Heart left ventricle (tissue), 13 donors: ENCODE data around the gene NLRC3.

Experiments used
- POLR2A ChIP-seq, 2 donors: fragments of 450-650 bp; IDR thresholded peaks; one replicate each; pipeline ENCODE4 v1.6.1; 2017; ENCODE audit warnings: antibody characterized with exemption in 2 of 2, mild to moderate bottlenecking in 2 of 2, moderate library complexity in 2 of 2
- TF ChIP-seq, protein P1 (sequence below), 12 donors: fragments of 200-600 bp; sonication (generic) in 4 of 12; IDR thresholded peaks; one replicate each; pipeline versions ENCODE4 v1.5.0 to v1.8.0; 2018 to 2022; ENCODE audit warnings: antibody characterized with exemption in 12 of 12, mild to moderate bottlenecking in 5 of 12
- donor health status: ischemic (EF 13 %, LVEDD 7.1; RV severe dilation, severe dysfunction).
- donor health status: DM: no; HTN: yes; CAD: no.
- donor health status: DM: no; HTN: no; CAD: no.
- donor health status: ischemic (EF 25% LVEDD 6.9; RV normal size, moderate dysfunction).
- donor health status: ischemic (EF 25% LVEDD 5.7; RV mildly dilated, moderate dysfunction).
- donor health status: ischemic (EF 35%, LVEDD 5.7; RV mildly dilated, moderate dysfunction).
- donor health status: nonischemic (EF 11% LVEDD 7.7; RV severe dilation, severe dysfunction).
- donor health status: DM: yes; HTN: yes; CAD: no.
- donor health status: PGD.
- donor health status: ischemic (EF 29% LVEDD 5.4; RV normal size, mild dysfunction).
- donor health status: nonischemic (EF 23%, LVEDD 6.1; RV moderate dilation, normal function).

- TF ChIP-seq, protein P1, sequence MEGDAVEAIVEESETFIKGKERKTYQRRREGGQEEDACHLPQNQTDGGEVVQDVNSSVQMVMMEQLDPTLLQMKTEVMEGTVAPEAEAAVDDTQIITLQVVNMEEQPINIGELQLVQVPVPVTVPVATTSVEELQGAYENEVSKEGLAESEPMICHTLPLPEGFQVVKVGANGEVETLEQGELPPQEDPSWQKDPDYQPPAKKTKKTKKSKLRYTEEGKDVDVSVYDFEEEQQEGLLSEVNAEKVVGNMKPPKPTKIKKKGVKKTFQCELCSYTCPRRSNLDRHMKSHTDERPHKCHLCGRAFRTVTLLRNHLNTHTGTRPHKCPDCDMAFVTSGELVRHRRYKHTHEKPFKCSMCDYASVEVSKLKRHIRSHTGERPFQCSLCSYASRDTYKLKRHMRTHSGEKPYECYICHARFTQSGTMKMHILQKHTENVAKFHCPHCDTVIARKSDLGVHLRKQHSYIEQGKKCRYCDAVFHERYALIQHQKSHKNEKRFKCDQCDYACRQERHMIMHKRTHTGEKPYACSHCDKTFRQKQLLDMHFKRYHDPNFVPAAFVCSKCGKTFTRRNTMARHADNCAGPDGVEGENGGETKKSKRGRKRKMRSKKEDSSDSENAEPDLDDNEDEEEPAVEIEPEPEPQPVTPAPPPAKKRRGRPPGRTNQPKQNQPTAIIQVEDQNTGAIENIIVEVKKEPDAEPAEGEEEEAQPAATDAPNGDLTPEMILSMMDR (IDR thresholded peaks at IDR 0.05), result no peak
- TF ChIP-seq POLR2A (IDR thresholded peaks at IDR 0.05), result no peak
These were observed 73.7 kb downstream of the NLRC3 start for GRCh38 chr16:3503523-3503922.
